HCEC 1CT (cell line): ENCODE measurements around the gene CHCHD3.

Experiments used
- DNase-seq: peaks from one replicate; pipeline ENCODE4 v3.0.0-alpha.2; 2017

CHCHD3 gene

DNA sequence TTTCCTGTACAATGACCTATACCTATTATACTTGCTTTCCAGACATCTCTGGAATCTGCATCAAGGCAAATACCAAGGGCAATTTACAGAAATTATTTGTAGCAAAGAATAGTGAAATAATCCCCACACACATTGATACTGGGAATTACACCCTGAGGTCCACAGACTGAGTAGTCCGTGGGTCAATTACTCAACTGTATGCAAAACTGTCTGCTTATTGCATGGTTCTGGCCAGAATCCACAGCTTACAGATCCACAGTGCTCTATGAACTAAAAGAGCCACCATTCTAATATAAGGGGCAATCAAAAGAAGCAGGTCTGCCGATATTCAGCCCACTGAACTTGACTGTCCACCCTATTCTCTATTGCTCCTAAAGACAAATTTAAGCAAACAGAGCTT, 5.7 kb downstream of the CHCHD3 start:
- no peak for DNase-seq

DNA sequence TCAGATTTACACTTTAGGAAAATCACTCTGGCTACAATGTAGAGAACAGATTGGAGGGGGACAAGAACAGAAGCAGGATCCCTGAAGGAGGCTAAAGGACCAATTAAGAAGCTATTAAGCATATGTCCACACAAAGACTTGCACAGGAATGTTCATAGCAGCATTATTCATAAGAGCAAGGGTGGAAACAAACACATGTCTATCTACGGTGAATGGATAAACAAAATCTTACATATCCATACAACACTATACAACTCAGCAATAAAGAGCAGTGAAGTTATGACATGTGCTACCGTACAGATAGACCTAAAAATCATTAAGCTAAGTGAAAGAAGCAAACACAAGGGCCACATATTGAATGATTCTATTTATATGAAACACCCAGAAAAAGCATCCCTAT, 10.4 kb downstream of the CHCHD3 start:
- DNase-seq, result no peak

DNA sequence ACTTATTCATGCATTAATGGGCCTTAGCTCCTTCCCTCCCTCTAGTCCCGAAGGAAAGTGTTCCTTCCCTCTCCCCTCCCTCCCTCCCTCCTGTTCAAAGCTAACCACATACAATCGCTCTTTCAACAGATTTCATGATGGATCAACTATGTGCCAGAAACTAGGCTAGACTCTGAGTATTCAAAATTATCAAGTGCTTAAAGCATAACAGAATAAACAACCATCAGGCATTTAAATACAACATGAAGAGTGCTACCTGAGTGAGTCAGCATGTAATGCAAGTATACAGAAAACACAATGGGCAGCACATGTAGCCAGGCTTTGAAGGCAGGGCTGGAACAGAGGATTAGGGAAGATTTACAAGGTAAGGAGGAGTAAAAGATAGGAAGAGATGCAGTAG, 11.3 kb downstream of the CHCHD3 start:
- no peak for DNase-seq

DNA sequence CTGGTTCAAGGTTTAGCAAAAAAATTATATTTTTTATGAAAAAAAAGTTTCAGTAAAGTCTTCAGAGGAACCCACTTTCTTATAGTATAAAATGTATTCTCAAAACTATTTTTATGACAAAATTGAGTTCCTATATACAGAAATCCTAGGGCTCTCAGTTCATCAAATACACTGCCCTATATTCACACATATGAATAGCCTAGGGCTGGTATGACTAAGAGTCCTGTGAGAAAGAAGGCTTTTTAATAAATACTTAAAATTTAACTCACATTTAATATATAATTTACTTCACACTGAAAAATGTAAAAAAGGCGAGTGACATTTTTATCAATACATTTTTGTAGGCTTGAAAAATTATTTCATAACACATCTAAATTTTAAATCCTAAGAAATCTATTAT, 16.6 kb downstream of the CHCHD3 start:
- DNase-seq, result no peak

DNA sequence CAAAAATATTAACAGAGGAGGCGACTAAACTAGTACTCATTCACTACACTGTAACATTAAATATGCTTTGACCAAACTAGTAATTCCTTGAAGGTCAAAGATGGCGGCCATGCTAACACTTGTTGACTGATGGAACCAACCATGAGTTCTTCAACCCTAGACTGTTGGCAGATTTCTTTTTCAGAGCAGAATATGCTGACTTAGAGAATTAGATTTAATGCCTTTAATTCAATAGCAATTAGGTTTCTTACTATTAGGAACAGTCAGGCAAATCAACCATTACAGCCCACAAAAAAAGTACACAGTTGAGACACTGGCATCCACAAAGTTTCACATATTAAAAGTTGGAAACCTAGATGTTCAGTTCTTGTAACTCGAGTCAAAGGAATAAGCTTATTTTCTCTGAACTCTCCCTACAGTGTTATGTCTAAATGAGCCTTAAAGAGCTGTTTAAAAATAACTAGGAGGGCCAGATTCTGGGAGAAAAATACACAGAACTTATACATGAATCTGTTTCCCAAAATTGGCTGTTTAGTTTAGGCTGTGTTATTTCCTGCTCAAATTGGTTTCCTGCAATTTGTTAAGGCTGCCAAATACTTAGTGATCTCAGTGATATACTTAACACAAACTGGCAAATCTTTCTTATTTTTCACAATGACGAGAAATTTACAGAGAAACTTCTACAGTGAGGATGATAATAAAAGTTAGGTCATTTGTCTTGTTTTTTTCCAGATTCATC, 17.6 kb downstream of the CHCHD3 start:
- no peak for DNase-seq

DNA sequence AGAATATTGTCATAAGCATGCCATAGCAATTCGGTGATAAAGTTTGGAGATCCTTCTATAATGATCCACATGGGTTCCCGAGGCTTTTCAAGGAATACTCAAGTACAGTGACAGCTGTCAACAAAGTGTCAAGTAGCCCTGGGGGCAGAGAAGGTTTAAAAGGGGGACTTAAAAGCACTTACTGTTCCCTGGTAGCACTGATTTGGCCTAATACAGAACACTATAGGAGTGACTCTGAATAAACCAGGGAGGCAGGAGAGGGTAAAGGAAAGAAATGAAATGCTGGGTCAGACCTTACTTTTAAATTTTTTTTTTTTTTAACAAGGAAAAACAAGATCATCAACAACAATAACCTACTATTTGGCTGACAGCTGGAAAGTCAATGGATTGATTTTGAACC, 20.1 kb downstream of the CHCHD3 start:
- no peak for DNase-seq

DNA sequence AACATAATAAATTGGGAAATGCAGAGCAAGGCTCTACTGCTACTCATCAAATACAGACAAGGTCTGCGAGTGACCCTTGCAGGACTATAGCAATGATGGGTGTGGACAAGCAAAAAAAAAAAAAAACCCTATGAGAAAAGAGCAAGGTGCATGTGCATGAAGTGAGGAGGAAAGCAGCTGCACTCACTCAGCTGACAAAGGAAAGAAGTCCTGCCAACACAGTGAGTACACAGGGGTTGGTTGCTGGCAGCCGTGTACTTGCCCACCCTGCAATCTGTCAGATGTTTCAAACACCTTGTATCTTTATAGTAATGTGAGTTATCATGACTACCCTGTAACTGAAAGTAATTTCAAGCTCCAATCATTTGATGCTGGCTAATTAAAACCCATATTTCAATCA, 20.5 kb downstream of the CHCHD3 start:
- DNase-seq, result no peak

DNA sequence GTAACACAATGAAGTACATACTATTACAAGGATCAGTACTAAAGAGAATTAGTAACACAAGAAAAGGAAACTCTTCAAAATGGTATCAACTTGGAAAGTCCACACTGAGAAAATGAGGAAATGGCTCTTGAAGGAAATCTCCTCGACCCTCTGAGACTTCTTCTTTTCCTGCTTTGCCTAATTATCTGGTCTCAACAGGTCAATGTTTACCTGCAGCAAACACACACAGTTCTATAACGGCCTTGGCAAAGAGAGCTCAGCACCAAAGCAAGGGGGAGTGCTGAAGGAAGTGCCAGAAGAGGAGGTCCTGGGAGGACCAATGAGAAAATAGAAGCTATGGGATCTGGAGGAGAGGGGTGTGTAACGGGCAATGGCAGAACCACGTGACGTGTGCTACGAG, 21.9 kb downstream of the CHCHD3 start:
- DNase-seq, result no peak

DNA sequence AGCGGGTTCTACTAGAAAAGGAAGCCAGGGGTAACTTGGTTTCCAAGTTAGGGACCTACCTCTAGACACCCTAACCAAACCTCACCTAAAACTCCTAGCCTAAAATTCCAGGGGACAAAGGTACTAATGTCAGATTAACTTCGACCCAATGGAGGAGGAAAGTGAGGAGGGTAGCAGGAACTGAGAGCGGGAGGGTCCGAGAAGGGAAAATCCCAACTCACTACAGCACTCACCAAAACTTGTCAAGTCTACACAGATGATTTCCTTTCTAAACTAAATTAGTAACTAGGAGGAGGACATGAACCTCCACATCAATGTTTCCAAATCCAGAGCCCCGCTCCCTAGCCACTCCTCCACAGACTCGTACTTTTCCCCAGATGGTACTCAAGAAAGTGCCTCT, 22.6 kb downstream of the CHCHD3 start:
- no peak for DNase-seq

DNA sequence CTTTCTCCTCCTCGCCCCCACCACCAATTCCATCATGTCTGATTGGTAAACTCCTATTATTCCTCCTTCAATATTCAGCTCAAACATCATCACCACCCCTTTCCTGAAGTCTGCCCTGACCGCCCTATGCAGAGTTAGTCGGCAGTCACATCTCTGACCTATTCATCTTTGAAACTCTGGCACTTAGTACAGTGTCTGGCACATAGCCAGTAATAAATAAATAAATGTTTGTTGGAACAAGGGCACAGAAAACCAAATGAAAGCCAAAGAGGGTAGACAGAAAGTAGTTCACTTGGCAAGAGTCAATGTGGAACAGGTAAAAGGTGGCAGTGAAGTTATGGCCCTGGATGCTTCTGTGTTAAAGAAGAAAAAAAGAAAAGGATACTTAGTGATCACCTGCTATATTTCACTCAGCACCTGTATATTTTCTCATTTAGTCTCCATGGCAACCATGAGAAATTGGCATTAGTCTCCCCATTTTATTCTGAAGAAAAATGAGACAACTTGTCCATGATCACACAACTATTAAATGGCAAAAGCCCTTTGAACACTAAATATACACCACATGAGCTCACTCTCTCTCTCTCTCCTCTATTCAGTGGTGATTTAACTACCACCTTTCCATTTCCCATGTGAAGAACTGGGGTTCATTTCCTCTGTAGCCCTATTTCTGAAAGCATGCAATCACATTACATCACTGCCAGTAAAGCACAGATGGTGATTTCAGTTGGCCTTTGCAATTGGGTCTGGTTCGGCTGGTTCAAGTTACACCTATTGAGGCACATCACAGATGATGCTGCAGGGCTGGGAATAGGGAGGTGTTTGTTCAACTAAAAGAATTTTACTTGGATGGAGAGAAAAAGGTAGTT, 25.3 kb downstream of the CHCHD3 start:
- DNase-seq, result peak; percentile 14

DNA sequence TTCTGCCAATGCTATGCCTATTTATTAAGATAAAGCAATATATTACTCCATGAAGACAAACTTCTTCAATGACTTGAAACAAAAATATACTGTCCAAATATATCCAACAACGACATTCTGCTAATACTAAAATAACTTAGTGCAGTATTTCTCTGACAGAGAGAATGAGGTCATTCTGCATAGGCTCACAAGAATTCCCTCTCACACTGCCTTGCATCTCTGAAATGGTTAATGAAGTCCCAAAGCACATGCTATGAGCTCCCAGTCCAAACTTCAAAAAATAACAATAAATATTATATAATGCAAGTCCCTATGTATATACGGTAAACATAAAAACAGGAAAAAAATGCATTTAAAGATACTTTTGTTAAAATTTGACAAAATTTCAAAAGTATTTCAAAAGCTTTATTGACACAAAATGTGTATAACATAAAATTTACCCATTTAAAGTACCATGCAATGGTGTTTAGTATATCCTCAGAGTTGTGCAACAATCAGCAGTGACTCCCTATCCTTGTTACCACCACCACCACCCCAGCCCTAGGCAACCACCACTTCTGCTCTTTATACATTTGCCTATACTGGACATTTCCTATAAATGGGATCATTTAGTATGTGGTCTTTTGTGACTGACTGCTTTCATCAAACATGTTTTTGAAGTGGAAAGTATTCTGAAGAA, 27.6 kb downstream of the CHCHD3 start:
- peak; percentile 22 for DNase-seq

DNA sequence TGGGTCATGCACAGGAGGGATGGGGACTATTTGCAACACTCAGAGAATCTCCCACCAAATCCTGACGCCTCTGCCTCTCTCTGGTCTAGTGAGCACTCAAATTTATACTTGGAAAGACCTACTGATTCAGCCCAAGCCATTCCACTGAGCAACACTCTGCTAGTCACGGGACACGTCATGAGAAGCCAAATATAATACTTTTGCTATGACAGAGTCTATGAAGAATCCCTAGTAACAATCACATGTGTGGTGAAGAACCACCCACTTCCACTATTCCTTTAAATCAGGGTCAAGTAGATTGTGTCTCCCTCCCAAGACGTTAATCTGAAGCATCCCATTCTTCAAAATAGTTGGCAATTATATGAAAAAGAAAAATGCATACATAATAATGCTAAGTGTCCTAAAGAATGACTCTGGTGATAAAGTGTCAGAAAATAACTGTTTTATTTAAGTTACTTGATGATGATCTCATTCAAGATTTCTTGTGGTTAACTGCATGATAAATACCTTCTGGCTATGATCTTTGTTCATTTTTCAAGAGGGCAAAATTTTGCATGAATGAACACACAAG, 28.5 kb downstream of the CHCHD3 start:
- peak; percentile 98 for DNase-seq

DNA sequence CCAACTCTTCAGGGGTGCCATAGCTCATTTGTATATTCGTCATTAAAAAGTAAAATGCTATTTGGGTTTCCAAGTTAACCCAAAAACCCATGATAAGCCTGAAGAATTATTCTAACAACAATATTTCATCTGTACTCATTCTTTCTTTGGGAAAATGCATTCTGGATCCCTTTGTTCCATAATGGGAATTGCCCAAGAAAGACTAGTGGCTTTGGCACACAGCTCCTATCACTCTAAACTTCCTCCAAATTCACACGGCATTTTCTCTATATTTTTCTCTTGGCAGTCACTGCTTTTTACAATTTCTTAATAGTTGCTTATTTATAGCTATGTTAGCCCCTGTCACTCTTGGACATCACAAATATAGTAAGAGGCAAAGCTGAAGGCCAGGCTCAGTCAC, 29.1 kb downstream of the CHCHD3 start:
- DNase-seq, result no peak

DNA sequence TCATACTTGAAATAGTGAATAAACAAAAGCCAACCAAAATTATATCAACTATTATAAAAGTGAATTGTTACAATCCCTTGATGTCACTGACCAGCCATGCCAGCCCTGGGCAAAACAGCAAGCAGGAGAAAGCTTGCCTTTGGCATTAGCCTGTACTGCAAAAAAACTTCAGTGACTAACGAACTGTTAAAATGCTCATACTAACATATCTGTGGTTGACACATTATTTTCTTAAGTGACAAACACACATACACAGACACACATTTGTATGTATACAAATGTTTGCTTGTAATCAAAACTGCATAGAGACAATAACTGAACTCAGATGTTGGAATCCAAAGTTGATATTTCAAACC, 29.5 kb downstream of the CHCHD3 start:
- no peak for DNase-seq

DNA sequence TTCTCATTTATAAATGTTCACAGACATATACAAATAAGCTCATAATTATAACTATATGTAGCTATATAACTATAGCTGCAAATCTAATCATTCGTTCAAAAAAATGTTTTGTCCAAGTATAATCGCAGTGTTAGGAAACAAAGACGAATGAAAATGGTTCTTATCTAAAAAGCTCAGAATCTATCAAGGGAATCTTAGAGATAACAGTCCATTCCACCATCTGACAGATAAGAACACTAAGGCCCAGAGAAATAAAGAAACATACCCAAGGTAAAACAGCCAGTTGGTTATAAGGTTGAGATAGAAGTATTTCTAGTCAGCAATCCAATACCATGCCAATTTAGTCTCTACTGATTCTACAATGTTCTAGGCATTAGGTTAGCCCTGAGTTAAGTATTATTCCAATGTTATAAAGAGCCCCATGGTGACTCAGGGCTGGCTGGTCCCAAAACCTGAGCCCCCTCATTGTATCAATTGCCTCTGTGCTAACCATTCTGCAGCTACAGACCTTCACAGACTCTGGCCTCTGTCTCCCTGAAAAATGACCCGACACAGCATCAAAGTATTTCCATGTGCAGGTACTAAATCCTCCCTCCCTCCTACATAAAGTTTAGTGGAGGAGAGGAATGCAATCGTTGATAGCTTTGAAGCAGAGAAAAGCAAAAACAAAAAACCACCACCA, 30.0 kb downstream of the CHCHD3 start:
- DNase-seq, result no peak

DNA sequence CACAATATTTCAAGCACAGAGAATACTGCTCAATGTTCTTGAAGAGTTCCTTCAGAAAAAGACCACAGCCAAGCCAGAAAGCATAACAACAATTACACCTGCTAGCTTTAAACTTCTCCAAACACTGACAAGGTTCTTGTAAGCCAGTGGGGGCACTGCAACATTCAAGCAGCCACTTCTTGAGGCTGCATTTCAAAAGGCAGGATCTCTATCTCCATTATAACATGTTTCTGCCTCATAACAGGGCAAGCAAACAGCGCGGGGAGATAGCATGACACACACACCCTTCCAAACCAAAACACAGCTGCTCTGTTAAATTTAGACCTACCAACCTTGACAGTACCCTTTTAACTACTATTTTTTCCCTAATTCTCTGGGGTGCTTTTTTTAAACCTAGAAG, 30.8 kb downstream of the CHCHD3 start:
- peak; percentile 41 for DNase-seq

DNA sequence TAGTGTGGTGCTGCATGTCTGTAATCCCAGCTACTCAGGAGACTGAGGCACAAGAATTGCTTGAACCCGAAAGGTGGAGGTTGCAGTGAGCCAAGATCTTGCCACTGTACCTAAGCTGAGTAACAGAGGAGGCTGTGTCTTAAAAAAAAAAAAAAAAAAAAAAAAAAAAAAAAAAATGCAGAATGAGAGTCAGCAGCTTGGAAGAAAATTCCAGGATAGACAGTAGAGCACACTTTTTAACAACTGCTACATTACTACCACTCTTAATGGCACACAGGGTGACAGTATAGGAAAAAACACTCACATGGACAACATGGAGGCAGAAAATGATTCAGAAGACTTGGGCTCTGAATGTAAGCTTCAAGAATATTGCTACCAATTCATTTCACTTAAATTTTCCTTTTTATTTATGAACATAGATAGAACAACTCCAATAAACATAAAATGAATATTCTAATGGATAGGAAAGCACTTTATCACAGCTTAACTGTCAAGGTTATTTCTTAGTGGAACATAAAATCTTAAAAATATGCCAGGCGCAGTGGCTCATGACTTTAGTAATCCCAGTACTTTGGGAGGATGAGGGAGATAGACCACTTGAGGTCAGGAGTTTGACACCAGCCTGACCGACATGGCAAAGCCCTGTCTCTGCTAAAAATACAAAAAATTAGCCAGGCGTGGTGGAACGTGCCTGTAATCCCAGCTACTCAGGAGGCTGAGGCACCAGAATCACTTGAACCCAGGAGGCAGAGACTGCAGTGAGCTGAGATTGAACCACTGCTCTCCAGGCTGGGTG, 31.5 kb downstream of the CHCHD3 start:
- no peak for DNase-seq

DNA sequence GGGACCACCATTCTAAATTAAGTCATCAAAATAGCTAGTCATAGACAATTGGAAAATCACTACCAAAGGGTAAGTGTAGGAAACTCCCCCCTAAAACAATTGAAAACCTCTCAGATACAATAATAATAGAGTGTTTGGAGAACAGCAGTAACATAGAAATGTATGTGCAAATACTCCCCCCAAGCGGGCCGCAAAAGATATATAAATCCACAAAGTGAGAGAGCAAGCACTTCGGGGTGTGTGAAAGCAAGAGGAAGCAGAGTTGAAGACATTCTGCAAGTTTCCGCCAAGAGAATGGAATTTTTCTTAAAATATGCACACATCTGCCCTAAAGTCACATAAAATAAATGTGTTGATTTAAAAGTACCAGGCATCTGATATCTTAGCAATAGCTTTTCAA, 33.3 kb downstream of the CHCHD3 start:
- no peak for DNase-seq

DNA sequence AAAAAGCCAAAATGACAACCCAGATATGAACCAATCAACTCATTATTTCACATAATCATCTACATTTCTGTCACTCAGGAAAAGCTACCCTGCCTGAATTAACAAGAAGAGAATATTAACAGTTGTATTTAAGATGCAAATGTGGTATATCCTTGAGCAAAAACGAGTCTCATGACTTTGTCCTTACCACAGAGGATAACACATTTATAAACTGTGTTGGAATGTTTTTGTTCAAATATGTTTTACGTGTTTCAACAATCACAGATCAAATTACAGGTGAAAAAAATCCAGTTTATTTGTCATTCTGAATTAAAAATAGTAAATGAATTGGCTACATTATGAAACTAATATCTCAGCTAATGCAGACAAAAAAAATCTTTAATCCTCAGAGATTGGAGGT, 34.6 kb downstream of the CHCHD3 start:
- DNase-seq, result no peak

DNA sequence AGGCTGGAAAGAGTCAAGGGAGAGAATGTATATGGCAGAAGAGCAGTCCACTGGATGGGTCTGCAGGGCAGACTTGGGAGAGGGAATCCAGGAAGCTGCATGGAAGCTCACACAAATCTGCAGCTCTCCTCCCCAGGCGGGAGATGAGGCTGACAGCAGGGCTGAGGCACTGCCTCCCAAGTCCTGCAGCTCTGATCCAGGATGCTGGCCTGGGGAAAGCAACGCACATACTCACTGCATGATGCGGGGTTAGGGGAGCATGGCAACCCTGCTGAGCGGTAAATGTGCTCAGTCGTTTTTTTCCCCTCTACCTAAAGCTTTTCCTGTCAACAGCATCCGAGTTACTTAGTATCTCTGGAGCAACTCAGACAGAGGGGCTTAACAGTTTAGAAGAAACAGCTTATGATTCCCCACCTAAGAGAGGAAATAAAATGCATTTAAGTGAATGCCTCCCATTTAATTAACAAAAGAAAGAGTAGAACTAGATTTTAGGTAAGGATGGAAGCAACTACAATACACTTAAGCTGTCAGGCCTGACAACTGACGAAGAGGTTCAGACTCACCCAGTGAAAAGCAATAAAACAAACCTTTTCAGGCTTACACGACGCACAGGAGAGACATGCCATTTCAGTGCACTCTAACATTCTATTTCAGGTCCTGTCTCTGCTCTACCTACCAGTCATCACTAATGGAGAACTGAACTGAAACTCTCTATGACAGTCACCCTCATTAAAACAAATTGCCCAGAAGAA, 37.0 kb downstream of the CHCHD3 start:
- DNase-seq, result no peak

DNA sequence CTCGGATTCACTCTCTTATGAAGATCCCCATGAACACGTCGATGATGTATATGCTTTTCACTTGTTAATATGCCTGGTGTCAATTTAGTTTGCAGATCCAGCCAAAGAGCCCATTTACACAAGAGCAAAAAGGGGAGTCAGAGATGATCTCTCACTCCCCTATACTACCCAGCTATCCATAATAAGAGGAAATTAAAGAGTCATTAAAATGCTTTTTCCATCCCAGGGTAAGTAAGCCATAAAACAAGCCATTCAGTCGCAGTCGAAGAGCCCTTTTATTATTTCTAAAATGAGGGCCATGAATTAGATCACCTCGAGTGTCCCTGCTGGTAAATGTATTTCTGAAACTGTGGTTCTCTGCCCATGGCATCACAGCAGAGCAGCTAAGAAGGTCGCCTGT, 41.2 kb downstream of the CHCHD3 start:
- no peak for DNase-seq
